Midbrain (tissue), 1 donor: Measurements from ENCODE around the gene MPPED1.

ENCODE experiments used
- DNase-seq: peaks from one replicate; lab custom pipeline; 2025; lab: John Stamatoyannopoulos, UW

Gene MPPED1

GRCh38 chr22:43498856-43499253 lies 87.0 kb downstream of the MPPED1 start:
- no peak for DNase-seq

GRCh38 chr22:43500792-43501785 lies 89.3 kb downstream of the MPPED1 start:
- no peak for DNase-seq

DNA sequence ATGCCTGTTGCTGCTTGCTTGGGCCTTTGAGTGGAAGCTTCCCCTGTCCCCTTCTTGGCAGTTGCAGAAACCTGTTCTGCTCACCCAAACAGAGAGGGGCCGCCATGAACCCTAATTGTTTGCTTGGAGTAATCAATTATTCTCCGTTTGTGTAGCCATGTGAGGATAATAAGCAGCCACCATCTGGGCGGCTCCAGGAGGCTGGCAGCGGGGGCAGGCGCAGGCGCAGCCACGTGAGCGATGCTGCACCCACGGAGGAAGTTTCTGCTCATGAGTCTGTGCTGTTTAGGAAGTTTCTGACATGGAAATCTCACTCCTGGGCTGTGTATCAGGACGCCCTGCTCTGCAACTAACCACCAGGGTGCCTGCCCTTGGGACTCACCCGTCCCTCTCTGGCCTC lies 90.1 kb downstream of the MPPED1 start:
- no peak for DNase-seq

DNA sequence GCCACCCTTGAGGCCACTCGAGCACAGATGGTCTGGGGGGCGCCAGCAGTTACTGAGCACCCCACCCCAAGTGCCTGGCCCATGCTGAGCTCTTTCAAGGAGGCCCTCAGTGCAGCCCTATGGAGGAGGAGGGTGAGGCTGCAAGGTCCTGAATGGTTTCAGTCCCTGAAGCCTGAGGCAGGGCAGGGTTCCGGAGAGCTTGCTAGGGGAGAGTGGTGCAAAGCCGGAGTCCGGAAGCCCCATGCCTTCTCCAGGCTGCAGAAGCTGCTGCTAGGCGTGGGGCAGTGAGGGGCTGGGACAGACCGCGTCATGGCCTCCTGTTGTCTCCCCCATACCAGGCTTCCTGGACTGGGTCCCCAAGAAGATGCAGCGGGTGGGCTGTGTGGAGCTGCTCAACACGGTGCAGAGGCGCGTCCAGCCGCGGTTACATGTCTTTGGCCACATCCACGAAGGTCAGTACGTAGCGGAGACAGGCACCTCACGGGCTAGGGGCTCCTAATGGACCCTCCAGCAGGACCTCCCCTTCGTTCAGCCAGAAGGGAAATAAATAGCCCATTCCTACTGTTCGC lies 90.6 kb downstream of the MPPED1 start:
- no peak for DNase-seq

- no peak for DNase-seq
Observed at GRCh38 chr22:43504068-43504467, 92.3 kb downstream of the MPPED1 start.

DNA sequence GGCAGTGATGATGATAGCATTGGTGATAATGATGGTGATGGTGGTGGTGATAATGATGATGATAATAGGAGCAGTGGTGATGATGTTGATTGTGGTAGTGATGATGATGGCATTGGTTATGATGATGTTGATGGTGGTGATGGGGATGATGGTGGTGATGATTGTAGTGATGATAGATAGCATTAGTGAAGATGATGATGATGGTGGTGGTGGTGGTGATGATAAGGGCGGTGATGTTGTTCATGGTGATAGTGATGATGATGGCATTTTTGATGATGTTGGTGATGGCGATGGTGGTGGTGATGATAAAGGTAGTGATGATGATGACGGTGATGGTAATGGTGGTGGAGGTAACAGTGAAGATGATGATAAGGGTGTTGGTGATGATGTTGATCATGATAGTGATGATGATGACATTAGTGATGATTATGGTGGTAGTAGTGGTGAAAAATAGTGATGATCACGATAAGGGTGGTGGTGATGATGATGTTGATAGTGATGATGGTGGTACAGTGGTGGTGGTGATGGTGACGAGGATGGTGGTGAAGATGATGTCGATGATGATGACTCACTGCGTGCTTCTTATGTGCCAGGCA lies 93.0 kb downstream of the MPPED1 start:
- DNase-seq: no peak

DNA sequence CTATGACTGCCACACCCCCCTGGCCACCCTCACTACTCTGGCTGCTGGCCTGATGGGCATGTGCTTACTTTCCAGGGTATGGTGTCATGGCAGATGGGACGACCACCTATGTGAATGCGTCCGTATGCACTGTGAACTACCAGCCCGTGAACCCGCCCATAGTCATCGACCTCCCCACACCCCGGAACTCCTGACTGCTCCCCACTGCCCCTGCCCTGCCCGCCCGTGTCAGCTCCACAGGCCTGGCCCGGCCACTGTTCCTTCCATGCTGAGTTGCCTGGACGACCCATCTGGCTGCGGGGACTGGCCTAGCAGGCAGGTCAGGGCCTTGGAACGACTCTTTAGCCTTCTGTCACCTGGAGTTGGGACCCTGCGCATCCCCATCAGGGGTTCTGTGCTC lies 93.6 kb downstream of the MPPED1 start:
- no peak for DNase-seq

DNA sequence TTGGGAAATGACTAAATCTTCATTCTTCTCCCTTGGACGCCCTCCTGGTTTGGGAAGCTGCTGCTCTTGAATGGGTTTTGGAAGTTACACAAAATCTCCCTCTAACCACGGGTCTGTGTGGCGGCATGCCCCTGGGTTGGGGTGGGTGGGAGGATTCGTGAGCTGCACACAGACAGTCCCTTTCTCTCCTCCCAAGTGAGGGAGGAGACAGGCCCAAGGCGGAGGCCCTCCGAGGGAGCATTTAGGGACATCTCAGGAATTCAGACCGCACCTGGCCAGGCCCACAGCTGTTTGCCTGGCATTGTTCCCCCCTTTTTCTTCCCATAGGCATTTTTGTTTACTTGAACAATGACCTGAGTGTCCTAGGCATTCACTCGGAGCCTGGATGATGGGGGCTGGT lies 94.1 kb downstream of the MPPED1 start:
- DNase-seq: no peak

DNA sequence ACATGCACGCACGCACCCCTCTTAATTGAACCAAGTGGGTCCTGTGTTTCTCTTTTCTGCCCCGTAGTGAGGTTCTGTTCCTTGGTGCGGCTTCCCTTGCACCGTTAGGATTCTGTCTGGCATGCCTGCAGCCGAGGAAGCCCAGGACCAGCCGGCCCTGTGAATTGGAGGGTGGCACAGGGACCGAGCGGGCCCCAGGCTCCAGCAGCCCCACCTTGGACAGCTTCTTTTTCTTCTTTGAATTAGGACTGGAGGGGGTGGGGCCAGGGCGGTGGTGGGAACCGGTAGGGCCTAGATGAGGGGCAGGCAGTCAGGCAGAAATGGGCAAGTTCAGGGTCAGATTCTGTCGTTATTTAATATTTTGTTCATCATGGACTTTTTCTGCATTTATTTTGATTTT lies 94.7 kb downstream of the MPPED1 start:
- no peak for DNase-seq

DNA sequence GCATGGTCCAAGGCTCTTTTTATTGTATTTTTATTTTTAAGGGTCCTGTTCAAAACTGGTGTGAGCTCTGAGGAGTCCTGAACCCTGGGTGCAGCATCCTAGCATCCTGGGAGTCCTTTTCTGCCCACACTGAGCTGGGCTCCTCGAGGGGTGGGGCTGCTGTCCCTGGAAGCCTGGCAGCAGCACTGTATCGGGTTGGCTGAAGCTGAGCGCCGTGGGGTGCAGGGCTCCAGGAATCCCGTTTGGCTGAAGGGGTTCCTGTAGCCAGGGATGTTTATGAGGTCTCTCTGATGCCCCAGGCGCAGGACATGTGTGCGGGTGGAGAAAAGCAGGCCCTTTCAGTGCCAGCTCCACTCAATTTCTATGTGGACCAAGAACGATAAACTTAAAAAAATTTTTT lies 95.4 kb downstream of the MPPED1 start:
- DNase-seq: no peak

DNA sequence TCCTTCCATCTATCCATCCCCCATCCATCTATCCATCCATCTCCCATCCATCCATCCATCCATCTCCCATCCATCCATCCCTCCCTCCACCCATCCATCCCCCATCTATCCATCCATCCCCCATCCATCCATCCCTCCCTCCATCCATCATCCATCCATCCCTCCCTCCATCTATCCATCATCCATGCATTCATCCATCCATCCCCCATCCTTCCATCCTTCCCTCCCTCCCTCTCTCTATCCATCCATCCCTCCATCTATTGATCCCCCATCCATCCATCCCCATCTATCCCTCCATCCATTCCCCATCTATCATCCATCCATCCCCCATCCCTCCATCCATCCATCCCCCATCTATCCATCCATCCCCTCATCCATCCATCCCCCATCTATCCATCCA lies 96.7 kb downstream of the MPPED1 start:
- DNase-seq: no peak

DNA sequence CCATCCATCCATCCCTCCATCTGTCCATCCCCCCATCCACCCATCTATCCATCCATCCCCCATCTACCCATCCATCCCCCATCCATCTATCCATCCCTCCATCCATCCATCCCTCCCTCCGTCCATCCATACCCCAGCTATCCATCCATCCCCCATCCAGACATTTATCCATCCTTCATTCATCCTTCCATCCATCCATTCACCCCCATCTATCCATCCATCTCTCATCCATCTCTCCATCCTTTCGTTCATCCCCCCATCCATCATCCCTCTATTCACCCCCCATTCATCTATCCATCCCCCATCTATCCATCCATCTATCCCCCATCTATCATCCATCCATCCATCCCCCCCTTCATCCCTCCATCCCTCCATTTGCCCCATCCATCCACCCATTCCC lies 97.5 kb downstream of the MPPED1 start:
- no peak for DNase-seq

DNA sequence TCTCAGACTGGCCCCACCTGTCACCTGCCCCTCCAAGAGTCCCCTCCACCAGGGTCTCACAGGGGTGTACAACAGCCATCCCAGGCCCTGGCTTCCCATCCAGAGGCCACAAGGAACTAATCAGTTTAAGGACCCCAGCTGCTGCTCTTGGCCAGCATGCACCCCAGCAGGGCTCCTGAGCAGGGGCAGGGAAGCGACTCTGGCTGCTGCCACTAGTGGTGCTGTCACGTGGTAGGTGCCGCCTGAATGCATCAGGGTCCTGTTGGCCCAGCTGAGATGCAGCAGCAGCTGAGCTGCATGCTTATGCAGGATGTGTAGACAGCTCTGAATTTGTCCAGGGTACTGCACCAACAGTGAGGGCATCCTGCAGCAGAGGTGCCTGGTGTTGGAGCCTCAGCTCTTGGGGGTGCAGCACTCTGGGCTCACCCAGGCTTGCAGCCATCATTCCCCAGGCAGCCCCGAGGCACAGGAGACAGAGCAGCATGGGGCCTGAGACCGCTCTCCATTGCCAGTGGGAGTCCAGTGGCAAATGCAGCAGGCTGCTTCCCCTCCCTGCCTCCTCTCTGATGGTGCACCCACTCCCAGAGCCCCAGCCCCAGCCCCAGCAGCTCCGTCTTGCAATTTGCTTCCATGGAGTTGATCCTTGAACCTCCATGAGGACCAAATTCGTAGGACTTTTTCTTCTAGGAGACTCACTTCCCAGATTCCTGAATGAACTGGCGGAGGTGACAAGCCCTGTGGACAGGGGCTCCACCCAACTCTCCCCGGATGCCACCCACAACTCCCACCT lies 98.7 kb downstream of the MPPED1 start:
- DNase-seq: no peak

DNA sequence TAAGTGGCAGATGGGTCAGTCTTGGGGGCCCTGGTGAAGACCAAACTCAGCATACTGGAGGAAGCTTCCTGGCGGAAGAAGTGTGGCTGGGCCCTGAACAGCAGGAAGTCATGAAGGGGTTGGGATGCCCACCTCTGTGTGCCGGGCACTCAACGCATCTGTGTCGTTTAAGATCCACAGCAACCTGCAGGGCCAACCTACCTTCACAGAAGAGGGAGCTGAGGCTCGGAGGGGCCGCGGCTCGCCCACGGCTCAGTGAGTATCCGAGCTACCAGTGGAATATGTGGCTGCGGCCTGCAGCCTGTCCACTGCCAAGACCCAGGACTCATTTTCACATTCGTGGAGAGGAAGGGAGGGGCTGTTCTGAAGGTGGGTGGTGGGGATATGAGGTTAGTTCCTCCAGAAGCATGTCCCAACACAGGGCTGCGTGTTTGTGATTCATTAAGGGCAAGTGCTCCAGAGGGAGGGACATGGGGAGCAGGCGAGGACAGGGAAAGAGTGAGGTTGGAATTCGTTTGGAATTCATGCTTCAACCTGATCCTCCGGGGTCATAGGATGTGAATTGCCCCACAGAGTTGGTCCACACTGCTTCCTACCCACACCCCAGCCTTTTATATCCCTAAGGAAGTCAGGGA lies 99.6 kb downstream of the MPPED1 start:
- no peak for DNase-seq

DNA sequence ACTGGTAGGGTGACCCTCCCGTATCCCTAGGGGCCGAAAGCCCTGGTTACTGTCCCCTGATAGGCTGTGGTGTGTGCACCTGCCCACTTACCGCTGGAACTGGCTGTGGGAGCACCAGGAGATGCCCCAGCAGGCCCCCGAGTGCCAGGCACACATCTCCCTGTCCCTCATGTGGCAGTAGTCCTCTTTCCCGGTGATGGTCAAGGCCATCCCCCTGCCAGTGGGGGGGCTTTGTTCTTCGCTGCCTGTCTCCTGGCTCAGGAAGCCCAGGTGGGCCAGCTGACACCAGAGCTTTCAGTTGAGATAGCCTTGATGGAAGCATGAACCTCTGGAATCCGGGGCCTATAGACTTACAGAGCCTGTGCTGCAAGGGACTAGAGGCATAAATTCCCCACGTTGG lies 100.5 kb downstream of the MPPED1 start:
- no peak for DNase-seq

- DNase-seq: no peak
Observed at GRCh38 chr22:43514476-43515157, 102.8 kb downstream of the MPPED1 start.

DNA sequence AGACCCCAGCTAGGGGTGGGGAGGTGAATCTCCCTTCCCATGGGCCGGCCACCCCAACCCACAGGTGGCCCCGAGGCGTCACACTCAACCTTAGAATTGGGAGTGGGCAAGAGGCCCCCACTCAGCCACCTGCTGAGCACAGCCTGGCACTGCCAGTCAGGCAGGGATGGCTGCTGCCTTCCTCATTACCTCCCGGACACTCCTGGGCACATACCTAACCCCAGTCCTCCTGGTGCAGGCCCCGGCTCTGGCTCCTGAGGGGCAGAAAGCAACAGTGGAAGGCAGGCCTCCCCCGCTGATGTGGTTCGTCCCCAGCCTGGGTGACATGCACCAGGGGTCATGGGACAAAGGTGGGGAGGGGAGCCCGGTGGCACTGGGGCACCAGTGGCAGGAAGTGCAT lies 103.6 kb downstream of the MPPED1 start:
- DNase-seq: no peak

DNA sequence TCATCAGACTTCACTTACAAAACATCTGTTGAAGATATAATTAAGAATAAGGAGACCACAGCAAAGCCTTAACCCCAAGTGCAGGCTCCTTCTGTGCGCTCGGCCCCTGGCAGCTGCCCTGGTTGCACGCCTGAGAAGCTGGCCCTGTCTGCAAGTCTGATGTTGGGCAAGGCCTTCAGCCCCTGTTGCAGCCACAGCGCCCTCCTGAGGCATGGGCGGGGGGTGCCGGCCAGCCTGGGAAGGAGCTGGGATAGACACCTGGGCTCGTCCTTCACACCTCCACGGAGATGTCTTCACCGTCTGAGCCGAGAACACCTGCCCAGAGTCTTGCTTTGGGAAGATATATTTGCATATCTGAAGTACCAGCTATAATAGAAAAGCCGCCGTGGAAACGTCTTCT lies 104.1 kb downstream of the MPPED1 start:
- DNase-seq: no peak

- DNase-seq: no peak
Observed at GRCh38 chr22:43516386-43516785, 104.6 kb downstream of the MPPED1 start.

GRCh38 chr22:43516996-43517635 lies 105.3 kb downstream of the MPPED1 start:
- DNase-seq: no peak

DNA sequence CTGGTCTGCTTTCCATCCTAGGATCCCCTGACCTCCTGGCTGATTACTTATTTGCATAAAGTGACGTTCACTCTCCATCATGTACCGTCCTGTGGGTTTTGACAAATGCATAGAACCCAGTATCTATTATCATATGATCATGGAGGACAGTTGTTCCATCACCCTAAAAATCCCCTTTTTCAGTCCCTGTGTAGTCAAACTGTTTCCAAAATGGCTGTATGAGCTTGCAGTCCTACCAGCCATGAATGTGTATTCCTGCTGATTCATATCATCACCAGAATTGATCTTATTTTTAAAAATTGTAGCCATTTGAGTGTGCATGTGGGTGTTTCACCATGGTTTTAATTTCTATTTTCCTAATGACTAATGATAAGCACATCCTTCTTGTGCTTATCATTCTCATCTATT lies 108.8 kb downstream of the MPPED1 start:
- DNase-seq: no peak
